Gastroesophageal sphincter (tissue), 4 donors: ENCODE results near the gene PWP1. TPM values are rescaled to one million over a fixed set of nuclear protein-coding genes. Genes with fewer than 3 reads are reported as not detected.

Source experiments
- ATAC-seq: fragments of 150-250 bp; one replicate; pipeline ENCODE4 v1.9.1; 2016; ENCODE audit warnings: mild to moderate bottlenecking, moderate library complexity
- H3K27ac ChIP-seq, 4 donors: fragments of 200-600 bp; sonication (generic) in 3 of 4; 1 replicate in 3 of 4; 2 replicates in 1 of 4; pipeline ENCODE4 v1.5.1; 2016 to 2019
- H3K27me3 ChIP-seq: fragments of 200-600 bp; sonication (generic); one replicate; pipeline ENCODE4 v1.5.1; 2019
- H3K36me3 ChIP-seq, 2 donors: fragments of 200-600 bp; sonication (generic); one replicate each; pipeline ENCODE4 v1.5.1; 2019; ENCODE audit warnings: control low read depth in 1 of 2
- H3K4me1 ChIP-seq, 3 donors: fragments of 200-600 bp; sonication (generic); 1 replicate in 2 of 3; 2 replicates in 1 of 3; pipeline ENCODE4 v1.5.1; 2016 to 2019; ENCODE audit warnings: control low read depth in 2 of 3
- H3K4me3 ChIP-seq, 2 donors: fragments of 200-600 bp; sonication (generic); one replicate each; pipeline ENCODE4 v1.5.1; 2019; ENCODE audit warnings: mild to moderate bottlenecking in 1 of 2, moderate library complexity in 1 of 2
- H3K9me3 ChIP-seq, 3 donors: fragments of 200-600 bp; sonication (generic); one replicate each; pipeline ENCODE4 v1.5.1; 2017 to 2019; ENCODE audit warnings: control low read depth in 2 of 3
- EP300 ChIP-seq: sonication (generic); formaldehyde crosslinking; IDR thresholded peaks from one replicate; pipeline ENCODE4 v1.6.1; 2017; ENCODE audit warnings: antibody characterized with exemption, mild to moderate bottlenecking
- POLR2A ChIP-seq, 2 donors: fragments of 450-650 bp; IDR thresholded peaks; one replicate each; pipeline ENCODE4 v1.6.1; 2017; ENCODE audit warnings: antibody characterized with exemption in 2 of 2, mild to moderate bottlenecking in 2 of 2, moderate library complexity in 1 of 2
- POLR2AphosphoS5 ChIP-seq: sonication (generic); formaldehyde crosslinking; IDR thresholded peaks from one replicate; pipeline ENCODE4 v1.6.1; 2017; ENCODE audit warnings: antibody characterized with exemption
- WGBS, 2 donors: methylation state at CpG; one replicate each; pipeline ENCODE4 v1.1.5; 2018; ENCODE audit warnings: low coverage in 1 of 2; 5-methylcytosine and 5-hydroxymethylcytosine counted together
- total RNA-seq, 4 donors: library from RNA; depleted of rRNA; stranded (reverse); fragments of >200 nt; gene quantifications; one replicate each; pipeline ENCODE4 v1.1.0, GENCODE V29; 2016
- TF ChIP-seq, protein P1 (sequence below), 4 experiments: fragments of 200-600 bp in 2 of 4; fragments of 450-650 bp in 2 of 4; sonication (generic) in 1 of 4; IDR thresholded peaks; one replicate each; pipeline ENCODE4 v1.5.1; 2017 to 2019; ENCODE audit warnings: antibody characterized with exemption in 4 of 4, mild to moderate bottlenecking in 2 of 4, moderate library complexity in 2 of 4

The PWP1 gene
- total RNA-seq, 4 donors from 2014 or later = 48.6 to 117 (median 60.7) TPM

DNA sequence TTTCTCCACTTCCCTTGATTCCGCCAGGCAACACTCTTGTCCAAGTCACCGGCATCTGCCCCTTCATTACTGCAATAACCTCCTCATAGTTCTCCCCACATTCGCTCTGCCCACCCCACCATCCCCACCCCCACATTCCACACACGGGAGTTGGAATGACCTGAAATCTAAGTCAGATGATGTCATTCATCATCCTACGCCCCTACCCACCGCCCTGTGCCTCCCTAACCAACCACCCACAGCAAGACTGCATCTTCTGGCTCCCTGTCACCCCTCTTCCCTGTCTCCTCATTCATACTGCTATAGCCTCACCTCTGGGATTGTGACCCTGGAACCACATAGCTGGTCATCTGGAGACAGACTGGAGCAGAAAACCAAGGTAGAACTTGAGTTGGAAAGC is 7.9 kb upstream of the PWP1 start:
- H3K4me3 ChIP-seq = no peak overlapping the region
- H3K9me3 ChIP-seq = no peaks in the 10 kb centered on the region
- ATAC-seq = no peak
- H3K27me3 ChIP-seq = peaks cover 52% of the 10 kb centered on the region
- WGBS, 2 donors = 70 to 100% methylated on average over 1 to 6 of the region's 6 CpGs
- no peaks in the 10 kb centered on the region for H3K36me3 ChIP-seq
- no peaks in the 10 kb centered on the region for H3K4me1 ChIP-seq
- TF ChIP-seq POLR2A (IDR thresholded peaks at IDR 0.05) (no peak), POLR2AphosphoS5 (no peak), EP300 (no peak)
- TF ChIP-seq, protein P1, sequence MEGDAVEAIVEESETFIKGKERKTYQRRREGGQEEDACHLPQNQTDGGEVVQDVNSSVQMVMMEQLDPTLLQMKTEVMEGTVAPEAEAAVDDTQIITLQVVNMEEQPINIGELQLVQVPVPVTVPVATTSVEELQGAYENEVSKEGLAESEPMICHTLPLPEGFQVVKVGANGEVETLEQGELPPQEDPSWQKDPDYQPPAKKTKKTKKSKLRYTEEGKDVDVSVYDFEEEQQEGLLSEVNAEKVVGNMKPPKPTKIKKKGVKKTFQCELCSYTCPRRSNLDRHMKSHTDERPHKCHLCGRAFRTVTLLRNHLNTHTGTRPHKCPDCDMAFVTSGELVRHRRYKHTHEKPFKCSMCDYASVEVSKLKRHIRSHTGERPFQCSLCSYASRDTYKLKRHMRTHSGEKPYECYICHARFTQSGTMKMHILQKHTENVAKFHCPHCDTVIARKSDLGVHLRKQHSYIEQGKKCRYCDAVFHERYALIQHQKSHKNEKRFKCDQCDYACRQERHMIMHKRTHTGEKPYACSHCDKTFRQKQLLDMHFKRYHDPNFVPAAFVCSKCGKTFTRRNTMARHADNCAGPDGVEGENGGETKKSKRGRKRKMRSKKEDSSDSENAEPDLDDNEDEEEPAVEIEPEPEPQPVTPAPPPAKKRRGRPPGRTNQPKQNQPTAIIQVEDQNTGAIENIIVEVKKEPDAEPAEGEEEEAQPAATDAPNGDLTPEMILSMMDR (IDR thresholded peaks at IDR 0.05) = no peak
- H3K27ac ChIP-seq = no peak overlapping the region

DNA sequence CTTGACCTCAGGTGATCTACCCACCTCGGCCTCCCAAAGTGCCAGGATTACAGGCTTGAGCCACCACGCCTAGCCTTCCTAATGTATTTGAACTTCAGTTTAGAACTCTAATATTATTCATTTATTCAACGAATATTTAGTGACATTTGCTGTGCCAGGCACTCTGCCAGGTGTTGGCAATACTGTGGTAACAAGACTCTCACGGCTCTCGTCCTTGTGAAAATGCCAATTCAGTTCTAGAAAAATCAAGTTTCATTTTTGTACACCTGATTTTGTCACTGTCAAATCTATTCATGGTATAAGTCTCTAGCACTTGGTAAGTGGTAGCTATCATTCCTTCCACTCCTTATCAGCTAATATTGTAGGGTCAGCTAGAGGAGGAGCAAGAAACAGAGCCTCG is 6.3 kb upstream of the PWP1 start:
- H3K4me1 ChIP-seq = no peaks in the 10 kb centered on the region
- no peak overlapping the region for H3K4me3 ChIP-seq
- WGBS, 2 donors = 46 to 73% methylated on average over 5 to 6 of the region's 6 CpGs
- H3K9me3 ChIP-seq = no peaks in the 10 kb centered on the region
- TF ChIP-seq, protein P1 (IDR thresholded peaks at IDR 0.05) = no peak
- TF ChIP-seq POLR2AphosphoS5 = no peak
- TF ChIP-seq POLR2A (IDR thresholded peaks at IDR 0.05) = no peak
- TF ChIP-seq EP300 = no peak
- no peaks in the 10 kb centered on the region for H3K36me3 ChIP-seq
- no peak for ATAC-seq
- H3K27ac ChIP-seq = no peak overlapping the region
- peaks cover 52% of the 10 kb centered on the region for H3K27me3 ChIP-seq

DNA sequence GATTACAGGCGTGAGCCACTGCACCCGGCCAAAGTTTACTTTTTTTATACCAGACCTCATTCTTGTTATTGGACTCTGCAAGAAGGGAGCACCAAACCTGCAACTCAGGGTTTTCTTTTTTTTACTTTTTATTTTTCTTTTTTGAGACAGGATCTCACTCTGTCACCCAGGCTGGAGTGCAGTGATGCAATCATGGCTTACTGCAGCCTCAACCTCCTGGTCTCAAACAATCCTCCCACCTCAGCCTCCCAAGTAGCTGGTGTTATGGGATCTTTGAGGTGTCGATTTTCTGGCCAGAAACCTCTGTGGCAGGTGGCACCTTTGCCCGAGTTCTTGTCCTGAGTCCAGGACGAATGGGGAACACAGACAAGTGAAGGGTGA is 4.2 kb upstream of the PWP1 start:
- Histone ChIP-seq H3K27ac (no peak overlapping the region), H3K27me3 (peaks cover 51% of the 10 kb centered on the region), H3K4me1 (peaks cover 0 to 11% (median 7%) of the 10 kb centered on the region in 3 donors), H3K4me3 (no peak overlapping the region), H3K9me3 (no peaks in the 10 kb centered on the region), H3K36me3 (no peaks in the 10 kb centered on the region)
- no peak for ATAC-seq
- WGBS, 2 donors = 67% methylated on average over 4 of the region's 5 CpGs; no CpG with 5 or more reads in 1 of the 2 donors
- TF ChIP-seq POLR2A (IDR thresholded peaks at IDR 0.05) (no peak), EP300 (no peak), POLR2AphosphoS5 (no peak)
- TF ChIP-seq, protein P1 (IDR thresholded peaks at IDR 0.05) = no peak

DNA sequence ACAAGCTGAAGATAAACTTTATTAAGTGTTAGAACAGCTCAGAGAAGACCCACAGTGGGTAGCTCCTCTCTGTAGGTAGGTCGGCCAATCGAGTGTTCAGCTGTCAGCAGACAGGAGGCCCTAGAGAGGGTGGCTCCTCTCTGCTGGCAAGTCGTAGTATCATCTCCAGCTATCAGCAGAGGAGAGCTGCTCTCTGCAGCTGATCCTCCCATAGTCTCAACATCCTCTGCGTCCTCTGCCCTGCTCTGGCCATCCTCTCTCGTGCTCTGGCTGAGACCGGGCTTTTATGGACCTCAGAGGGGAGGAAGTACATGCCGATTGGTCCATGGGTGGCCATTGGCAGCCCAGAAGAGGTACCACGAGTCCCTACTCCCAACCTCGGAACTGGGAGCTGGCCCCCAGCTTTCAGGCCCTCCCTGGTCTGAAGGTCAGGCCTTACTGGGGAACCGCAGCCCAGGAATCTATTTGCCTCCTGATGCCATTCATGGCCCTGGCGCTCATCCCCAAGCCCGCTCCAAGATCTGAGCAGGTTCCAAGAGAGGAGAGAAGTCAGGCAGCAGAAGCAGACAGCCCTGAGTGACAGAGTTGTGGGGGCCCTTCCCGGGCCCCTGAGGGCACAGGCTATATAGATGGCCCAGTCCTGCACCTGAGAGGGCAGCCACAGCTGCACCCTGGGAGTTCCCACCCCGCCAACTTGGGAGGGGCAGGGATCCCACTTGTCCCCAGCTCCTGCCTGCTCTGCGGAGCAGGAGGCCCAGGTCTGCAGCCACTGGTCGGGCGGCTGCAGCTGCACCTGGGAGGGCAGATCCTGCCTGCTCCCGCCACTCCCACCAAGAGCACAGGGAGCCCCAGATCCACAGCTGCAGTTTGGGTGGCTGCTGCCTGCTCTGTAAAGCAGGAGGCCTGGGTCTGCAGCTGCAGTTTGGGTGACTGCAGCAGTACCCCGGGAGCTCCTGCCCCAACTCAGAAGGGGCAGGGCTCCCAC is 3.5 kb upstream of the PWP1 start:
- TF ChIP-seq POLR2A (IDR thresholded peaks at IDR 0.05) (no peak), EP300 (no peak), POLR2AphosphoS5 (no peak)
- TF ChIP-seq, protein P1 (IDR thresholded peaks at IDR 0.05) = no peak
- H3K4me1 ChIP-seq = peaks cover 0 to 18% (median 9%) of the 10 kb centered on the region in 3 donors
- H3K9me3 ChIP-seq = no peaks in the 10 kb centered on the region
- no peak for ATAC-seq
- peaks cover 44% of the 10 kb centered on the region for H3K27me3 ChIP-seq
- no peak overlapping the region for H3K27ac ChIP-seq
- no peak overlapping the region for H3K4me3 ChIP-seq
- H3K36me3 ChIP-seq = no peaks in the 10 kb centered on the region
- 26 to 41% methylated on average over 2 to 3 of the region's 19 CpGs for WGBS, 2 donors
